ENCODE data around the gene FAF1. TPM values are rescaled to one million over a fixed set of nuclear protein-coding genes. Genes with fewer than 3 reads are reported as not detected.

FAF1 gene
- total and polyA plus RNA-seq, 2 of the 8 experiments (the other 6 are each of a cell fraction or from before 2014, with no cell fraction given) = 10.8 to 65.9 TPM

GRCh38 chr1:50487725-50488124, 472.3 kb downstream of the FAF1 start:
- Histone ChIP-seq H4K8ac (ENCODE audit: extremely low read depth, insufficient read depth, low read length) (no peak overlapping the region), H3K9ac (replicated peaks in 1 of 4; ENCODE audit: extremely low read depth in 1 of 4, low read depth in 3 of 4, low read length in 3 of 4) (no peak overlapping the region), H3K56ac (replicated peaks; ENCODE audit: insufficient read length, low read depth, low read length) (no peak overlapping the region), H3K4me1 (replicated peaks in 1 of 4; ENCODE audit: control insufficient read depth in 3 of 4, insufficient read depth in 4 of 4, low read length in 3 of 4) (no peaks in the 10 kb centered on the region), H3K79me2 (ENCODE audit: control insufficient read depth in 1 of 2, insufficient read depth in 2 of 2, low read length in 2 of 2) (no peaks in the 10 kb centered on the region), H3K4me2 (ENCODE audit: insufficient read depth in 1 of 2, low read depth in 2 of 2, low read length in 2 of 2) (no peak overlapping the region), H3K79me1 (ENCODE audit: low read depth, low read length) (no peaks in the 10 kb centered on the region), H3K36me3 (ENCODE audit: control insufficient read depth in 2 of 4, insufficient read depth in 4 of 4, low read length in 3 of 4) (no peaks in the 10 kb centered on the region), H2AK5ac (ENCODE audit: low read depth, low read length) (no peak overlapping the region), H3K9me3 (ENCODE audit: insufficient read depth in 2 of 2, low read depth in 1 of 2, low read length in 1 of 2) (no peaks in the 10 kb centered on the region), H3K27ac (ENCODE audit: low read depth, low read length) (no peak overlapping the region), H2BK15ac (ENCODE audit: low read length) (no peak overlapping the region), H2BK12ac (ENCODE audit: low read depth, low read length) (no peak overlapping the region), H2BK120ac (replicated peaks; ENCODE audit: low read depth, low read length) (no peak overlapping the region), H3K14ac (ENCODE audit: insufficient read length) (no peak overlapping the region), H4K20me1 (replicated peaks in 1 of 2; ENCODE audit: control insufficient read depth in 1 of 2, insufficient read depth in 2 of 2, low read length in 2 of 2) (no peaks in the 10 kb centered on the region), H3K23ac (ENCODE audit: insufficient read length) (no peak overlapping the region), H4K5ac (ENCODE audit: insufficient read length, low read depth, low read length) (no peak overlapping the region), H2AFZ (ENCODE audit: low read length) (no peak overlapping the region), H4K91ac (replicated peaks; ENCODE audit: insufficient read length, low read length) (no peak overlapping the region), H3K4ac (replicated peaks; ENCODE audit: insufficient read length, low read depth, low read length) (no peak overlapping the region), H2BK20ac (ENCODE audit: low read length) (no peak overlapping the region), H3K27me3 (replicated peaks in 1 of 4; ENCODE audit: control insufficient read depth in 3 of 4, extremely low read depth in 1 of 4, insufficient read depth in 3 of 4, low read length in 3 of 4) (no peaks in the 10 kb centered on the region), H3K4me3 (ENCODE audit: extremely low read depth in 1 of 4, insufficient read depth in 2 of 4, low read depth in 3 of 4, low read length in 4 of 4) (no peak overlapping the region), H3K23me2 (ENCODE audit: low read depth, low read length) (no peaks in the 10 kb centered on the region), H2BK5ac (ENCODE audit: low read depth, low read length) (no peak overlapping the region), H3K18ac (ENCODE audit: extremely low read depth, low read length) (no peak overlapping the region)
- ChIA-PET POLR2A (ENCODE audit: partially characterized antibody) (no interaction called here), CTCF (ENCODE audit: partially characterized antibody) (no interaction called here)
- WGBS, 2 experiments (ENCODE audit: extremely low coverage in 1 of 2, insufficient coverage in 1 of 2, insufficient read length in 1 of 2, insufficient replicate concordance in 2 of 2, low coverage in 1 of 2, low lambda C conversion rate in 2 of 2, missing lambda C conversion rate in 1 of 2) = 100% methylated on average over 1 of the region's 1 CpG; no CpG with 5 or more reads in 1 of the 2 experiments
- DNase-seq (ENCODE audit: low read depth in 1 of 2, low spot score in 2 of 2) (no peak), FAIRE-seq (no peak)
- TF ChIP-seq NANOG (IDR thresholded peaks at IDR 0.05; ENCODE audit: insufficient read depth, low read depth, low read length, poor library complexity, severe bottlenecking) (no peak), JUN (IDR thresholded peaks at IDR 0.05; ENCODE audit: low read depth, low read length) (no peak), EZH2 (IDR thresholded peaks at IDR 0.05; ENCODE audit: low read depth, low read length, severe bottlenecking) (no peak), SP1 (IDR thresholded peaks at IDR 0.05; ENCODE audit: low read depth, low read length) (no peak), RFX5 (IDR thresholded peaks at IDR 0.05; ENCODE audit: borderline replicate concordance, low read depth, low read length) (no peak)

Measured in H1 (cell line).